Activated gamma-delta T cell treated with Interleukin-2 at 50 U/mL for 16 hours (primary cell): Measurements from ENCODE around the gene B3GLCT.

Experiments used
- DNase-seq: peaks from one replicate; pipeline ENCODE4 v3.0.0-alpha.2; 2020

The B3GLCT gene

DNA sequence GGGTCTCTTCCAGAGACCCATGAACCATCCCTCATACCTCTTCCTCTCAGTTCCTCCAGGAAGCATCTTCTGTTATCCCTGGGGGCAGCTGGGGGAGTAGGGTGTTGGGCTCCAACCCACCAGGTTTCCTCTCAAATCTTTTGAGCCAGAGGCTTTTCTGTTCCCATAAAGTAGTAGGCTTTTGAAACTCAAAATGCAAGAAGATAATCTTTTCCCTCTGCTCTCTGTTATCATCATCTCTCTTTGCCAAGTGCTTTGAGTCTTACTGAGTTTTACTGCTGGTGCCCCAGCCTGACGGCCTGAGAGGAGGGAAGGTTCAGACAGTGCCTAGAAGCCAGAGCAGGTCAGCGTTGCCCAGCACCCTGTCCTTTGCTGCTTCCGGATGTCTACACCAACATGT, 157.2 kb downstream of the B3GLCT start:
- DNase-seq: no peak

- DNase-seq: no peak
Observed at GRCh38 chr13:31357581-31357980, 157.8 kb downstream of the B3GLCT start.

DNA sequence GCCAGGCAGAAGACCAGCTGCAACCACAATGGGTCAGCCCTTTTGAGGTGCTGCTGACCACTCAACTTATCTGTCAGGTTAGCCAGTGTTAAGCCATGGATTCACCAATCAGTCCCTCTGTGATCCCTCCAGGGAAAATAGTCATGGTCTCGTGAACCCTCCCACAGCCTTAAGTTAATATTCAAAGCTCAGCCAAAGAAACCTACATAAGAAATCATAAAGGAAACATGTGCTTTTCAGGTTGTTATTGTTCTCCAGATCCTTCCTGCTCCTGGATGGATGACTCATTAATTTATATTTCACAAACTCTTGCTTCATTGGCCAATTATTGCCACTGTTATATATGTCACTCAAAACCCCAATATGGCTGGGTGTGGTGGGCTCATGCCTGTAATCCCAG, 161.9 kb downstream of the B3GLCT start:
- no peak for DNase-seq

- no peak for DNase-seq
Observed at GRCh38 chr13:31365630-31366029, 165.9 kb downstream of the B3GLCT start.

- DNase-seq: no peak
Observed at GRCh38 chr13:31367410-31367809, 167.6 kb downstream of the B3GLCT start.

- DNase-seq: no peak
Observed at GRCh38 chr13:31369213-31369612, 169.4 kb downstream of the B3GLCT start.

DNA sequence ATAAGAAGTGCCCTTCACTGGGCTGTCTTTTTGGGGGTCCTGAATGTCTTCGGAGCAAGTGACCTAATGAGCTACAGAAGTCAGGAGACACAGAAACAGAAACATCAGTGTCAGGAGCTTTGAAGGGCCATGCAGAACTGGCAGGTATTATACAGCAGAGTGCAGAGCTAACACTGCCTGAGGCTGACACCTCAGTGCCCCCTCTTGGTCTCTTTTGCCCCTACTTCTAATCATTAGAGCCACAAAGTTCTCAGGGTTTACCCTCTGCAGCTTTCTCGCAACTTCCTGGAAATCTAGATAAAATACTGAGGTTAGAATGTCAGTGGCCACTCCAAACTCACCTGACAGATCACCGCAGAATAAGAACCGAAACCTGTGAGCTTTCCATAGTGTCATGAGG, 172.7 kb downstream of the B3GLCT start:
- no peak for DNase-seq

DNA sequence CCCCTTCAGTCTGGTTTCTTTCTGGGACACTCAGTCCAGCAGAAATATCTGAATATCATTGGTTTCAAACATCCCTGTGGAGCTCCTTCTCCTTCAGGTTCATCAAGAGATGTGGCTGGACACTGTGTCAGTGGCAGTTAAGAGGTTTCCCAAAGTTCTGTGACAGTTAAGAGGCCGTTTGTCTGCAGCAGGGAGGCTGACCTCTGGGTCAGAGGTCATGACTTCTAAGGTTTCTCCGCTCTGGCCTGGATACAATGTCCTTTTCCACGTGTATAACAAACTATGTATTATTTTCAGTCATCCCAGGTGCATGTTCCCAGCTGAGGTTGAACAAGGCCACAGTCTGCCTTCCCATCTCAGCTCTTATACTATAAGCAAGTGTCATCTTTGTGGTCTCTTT, 174.9 kb downstream of the B3GLCT start:
- DNase-seq: no peak

- no peak for DNase-seq
Observed at GRCh38 chr13:31377946-31378345, 178.2 kb downstream of the B3GLCT start.

- DNase-seq: no peak
Observed at GRCh38 chr13:31380715-31381114, 180.9 kb downstream of the B3GLCT start.
